Middle frontal gyrus (tissue), 1 donor: ENCODE measurements around the gene DISP2.

Source experiments
- DNase-seq: peaks from one replicate; pipeline ENCODE4 v3.0.0-alpha.2; 2015; ENCODE audit warnings: low spot score; ENCODE audit errors: extremely low spot score

Gene DISP2

GRCh38 chr15:40325700-40326099 lies 32.3 kb upstream of the DISP2 start:
- DNase-seq, result no peak

DNA sequence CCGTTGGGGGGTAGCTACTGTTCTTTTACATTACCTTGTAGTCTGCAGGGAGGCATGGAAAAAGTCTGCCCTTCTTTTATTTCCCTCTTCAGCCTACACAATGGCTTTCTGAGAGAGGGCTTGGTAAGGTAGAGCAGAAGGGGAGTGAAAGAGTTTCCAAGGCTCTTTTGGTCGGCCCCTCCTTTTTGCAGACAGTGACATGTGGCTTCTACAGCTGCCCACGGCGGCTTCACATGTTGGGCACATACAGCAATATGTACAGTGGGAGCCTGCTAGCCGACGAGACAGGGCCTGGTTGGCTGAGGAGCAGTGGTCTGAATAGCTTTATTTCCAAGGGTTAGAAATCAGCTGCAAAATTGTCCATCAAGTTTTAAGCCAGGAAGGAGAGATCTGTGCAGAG lies 30.6 kb upstream of the DISP2 start:
- no peak for DNase-seq

GRCh38 chr15:40328176-40328575 lies 29.8 kb upstream of the DISP2 start:
- no peak for DNase-seq

DNA sequence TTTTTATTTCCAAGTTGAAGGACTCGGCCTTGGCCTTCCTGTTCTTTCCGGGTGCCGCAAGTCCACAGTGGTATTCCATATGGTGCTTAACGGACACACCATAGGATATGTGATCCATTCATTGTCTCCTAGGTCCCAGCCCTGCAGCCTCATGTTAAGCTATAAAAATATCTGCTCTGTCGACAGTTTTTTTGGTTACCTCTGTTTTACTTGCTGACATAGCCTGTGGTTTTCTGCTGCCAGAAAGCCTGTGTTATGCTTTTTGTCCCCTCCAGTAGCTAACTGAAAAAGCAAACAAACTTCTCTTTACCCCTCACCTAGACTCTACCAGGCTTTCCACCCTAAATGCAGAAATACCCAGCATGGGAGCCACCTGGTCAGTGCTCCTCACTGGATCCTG lies 29.3 kb upstream of the DISP2 start:
- DNase-seq, result no peak

DNA sequence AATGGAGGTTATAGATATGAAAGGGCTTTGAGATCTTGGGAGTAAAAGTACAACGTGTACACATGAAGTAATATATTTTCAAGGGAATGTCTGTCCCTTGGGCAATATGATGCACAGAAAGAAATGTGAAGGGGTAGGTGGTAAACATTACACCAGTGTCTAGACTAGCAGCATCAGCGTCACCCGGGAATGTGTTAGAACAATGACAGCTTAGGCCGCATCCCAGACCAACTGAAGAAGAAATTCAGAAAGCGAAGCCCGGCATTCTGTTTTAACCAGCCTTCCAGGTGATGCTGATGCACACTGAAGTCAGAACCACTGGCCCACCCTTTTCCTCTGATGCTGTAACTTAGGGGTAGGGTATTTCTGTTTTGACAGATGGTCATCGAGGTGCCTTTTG lies 28.2 kb upstream of the DISP2 start:
- DNase-seq, result no peak

DNA sequence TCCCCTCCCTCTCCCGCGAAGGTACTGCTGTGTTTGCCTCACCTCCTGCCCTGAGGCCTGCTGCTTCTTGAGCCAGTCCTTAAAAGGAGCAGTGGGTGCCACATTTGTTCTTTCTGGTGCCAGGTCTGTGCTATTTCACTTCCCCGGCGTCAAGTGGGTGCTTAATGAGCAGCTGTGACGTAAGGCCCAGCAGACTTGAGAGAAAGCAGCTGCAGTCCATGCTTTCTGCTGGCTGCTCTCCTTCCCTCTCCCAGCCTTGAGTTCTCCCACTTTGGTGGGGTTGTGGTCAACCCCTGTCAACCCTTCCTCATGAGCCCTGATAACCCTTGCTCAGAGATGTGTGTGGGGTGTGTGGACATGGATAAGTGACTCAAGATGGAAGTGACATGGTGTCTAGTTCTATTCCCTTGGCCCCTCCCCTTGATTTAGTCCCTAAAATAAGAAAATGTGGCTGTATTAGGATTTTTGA lies 27.6 kb upstream of the DISP2 start:
- DNase-seq, result no peak

DNA sequence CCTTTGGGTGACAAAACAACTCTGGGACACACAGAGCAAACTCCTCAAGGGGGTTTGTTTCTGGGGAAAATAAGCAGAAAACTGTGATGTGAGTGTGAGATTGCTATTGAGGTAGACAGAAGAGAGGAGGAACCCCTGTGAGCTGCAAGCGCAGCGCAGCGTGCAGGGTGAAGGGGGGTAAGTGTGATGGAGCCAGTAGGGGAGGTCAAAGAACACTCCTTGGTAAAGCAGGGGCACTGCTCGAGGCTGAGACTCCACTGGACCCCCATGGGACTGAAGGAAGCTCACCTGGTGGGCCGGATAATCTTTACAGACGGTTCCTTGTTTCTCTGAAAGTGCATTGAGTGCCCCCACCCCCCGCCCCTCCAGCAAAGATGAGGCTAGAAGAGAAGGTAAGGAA lies 27.0 kb upstream of the DISP2 start:
- no peak for DNase-seq

- DNase-seq, result no peak
These were observed 26.4 kb upstream of the DISP2 start for GRCh38 chr15:40331637-40332036.

DNA sequence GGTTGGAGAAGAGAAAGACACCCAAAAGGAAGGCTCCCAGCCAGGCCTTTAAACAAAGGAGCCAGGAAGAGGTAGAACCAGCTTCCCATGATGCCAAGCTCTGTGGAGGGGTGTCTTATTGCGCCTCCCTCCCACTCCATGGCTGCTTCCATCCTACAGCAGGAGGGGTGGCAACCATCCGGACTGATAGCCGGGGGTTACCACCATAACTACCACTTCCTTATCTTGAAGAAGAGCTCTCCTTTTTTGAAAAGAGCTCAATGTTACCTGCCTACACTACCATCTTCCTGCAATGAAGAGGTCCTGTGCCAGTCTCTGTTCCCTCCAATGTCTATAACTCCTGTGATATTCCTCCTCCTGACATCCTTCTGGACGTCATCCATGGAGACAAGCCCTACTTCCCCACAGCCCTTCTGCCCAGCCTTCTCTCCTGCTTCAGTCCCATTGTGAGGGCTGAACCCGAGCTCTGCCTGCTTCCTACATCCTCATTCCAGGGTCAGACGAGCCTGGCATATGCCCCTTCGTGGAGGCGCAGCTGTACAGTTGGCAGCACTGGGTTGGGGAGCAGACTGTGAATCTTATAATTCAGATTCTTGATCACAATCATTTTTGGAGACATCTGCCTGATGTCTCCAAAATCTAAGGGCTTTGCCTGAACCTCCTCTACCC lies 25.8 kb upstream of the DISP2 start:
- DNase-seq, result no peak

GRCh38 chr15:40333922-40334492 lies 24.0 kb upstream of the DISP2 start:
- no peak for DNase-seq

GRCh38 chr15:40334541-40334940 lies 23.5 kb upstream of the DISP2 start:
- DNase-seq, result no peak

DNA sequence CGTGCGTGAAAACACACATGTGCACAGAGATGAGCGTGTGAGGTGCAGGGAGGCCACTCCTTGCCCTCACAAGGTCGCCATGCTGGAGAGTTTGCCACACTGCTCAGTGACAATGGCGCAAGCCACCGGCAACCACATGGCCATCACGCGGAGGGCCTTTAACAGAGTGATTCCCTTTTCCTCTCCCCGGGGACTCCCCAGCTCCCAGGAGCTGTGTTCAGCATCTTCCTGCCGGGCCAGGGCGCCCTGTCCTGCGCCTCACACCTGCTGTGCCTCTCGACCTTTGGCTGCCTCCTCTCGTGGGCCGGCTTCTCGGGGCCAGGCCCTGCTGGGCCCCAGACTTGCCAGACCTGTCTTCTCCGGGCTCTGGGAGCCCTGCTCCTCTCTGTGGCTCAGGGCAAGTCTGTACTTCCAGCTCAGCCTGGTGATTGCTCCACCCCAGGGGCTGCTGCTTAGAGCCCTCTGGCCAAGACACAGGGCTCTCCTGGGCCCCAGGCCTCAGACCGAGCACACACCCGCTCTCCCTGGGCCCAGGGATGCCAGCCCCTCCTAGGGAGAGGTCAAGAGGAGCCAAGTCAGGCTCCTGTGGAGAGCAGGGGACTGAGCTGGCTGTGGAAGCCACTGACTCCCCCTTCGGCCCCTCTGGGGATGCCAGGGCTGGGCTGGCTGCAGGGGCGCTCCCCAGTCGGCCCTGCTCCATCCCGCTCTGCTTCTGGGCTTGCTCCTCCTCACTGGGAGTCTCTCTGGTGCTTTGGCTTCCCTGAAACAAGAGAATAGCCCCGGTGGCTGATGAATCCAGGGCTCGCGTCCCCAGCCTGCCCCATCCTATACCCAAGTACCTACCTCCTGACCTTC lies 22.9 kb upstream of the DISP2 start:
- DNase-seq, result no peak

- no peak for DNase-seq
These were observed 21.9 kb upstream of the DISP2 start for GRCh38 chr15:40335938-40336743.

DNA sequence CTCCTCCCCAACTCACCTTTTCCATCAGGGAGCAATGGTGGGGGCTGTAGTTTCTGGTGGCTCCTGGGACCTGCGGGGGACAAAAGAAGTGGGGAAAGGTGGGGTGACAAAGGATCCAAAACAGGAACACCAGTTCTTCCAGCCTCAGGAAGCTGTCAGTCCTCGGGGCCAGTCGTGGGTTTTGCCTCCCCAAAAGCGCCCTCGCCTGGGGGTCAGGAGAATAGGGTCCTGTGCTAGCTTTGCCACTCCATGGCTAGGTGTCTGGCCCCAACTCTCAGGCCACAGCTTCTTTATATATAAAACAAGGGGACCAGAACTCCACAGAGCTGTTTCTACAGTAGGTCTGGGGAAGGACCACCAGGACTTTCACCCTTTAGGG lies 21.3 kb upstream of the DISP2 start:
- DNase-seq, result no peak

DNA sequence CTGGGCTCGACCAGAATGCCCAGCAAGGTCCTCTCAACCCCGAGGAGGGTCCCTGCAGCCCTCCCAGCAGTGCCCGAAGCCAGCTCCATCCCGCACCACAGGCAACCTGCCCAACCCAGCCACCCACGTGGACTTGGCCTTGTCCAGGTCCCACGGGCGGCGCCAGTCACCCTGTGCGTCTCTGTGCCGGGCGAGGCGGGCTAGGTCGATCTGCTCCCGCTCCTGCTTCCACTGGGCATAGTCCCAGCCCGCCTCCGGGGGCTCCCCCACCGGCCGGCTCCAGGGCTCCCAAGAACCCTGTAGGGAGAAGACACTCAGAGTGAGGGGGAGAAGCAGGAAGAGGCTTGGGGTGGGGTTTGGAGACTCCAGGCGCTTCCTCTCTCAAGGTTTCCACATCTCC lies 20.4 kb upstream of the DISP2 start:
- DNase-seq, result no peak

DNA sequence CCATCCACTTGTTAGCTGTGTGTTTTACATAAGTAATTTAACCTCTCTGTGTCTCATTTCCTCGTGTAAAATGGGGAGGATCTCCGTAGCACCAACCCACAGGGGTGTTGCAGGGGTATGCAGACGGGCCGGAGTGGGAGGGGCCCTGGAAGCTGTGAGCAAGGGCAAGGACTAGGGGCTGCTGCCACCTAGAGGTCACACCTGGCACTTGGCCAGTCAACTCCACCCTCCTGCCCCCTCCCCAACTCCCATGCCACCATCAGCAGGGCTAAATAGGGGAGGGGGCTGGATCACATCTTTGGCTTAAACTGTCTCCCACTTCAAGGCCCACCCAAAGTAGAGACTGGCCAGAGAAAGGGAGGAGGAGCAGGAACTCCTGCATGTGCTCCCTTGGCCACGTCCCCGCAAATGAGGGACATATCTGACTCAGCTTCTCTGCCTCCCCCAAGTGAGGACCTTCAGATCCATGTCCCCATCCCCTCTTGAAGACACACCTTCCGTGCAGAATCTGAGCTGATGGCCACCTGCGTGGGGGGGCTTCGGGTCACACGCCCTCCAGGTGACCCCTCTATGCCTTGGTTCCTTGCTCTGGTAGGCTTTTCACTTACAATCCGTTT lies 19.9 kb upstream of the DISP2 start:
- DNase-seq, result no peak

DNA sequence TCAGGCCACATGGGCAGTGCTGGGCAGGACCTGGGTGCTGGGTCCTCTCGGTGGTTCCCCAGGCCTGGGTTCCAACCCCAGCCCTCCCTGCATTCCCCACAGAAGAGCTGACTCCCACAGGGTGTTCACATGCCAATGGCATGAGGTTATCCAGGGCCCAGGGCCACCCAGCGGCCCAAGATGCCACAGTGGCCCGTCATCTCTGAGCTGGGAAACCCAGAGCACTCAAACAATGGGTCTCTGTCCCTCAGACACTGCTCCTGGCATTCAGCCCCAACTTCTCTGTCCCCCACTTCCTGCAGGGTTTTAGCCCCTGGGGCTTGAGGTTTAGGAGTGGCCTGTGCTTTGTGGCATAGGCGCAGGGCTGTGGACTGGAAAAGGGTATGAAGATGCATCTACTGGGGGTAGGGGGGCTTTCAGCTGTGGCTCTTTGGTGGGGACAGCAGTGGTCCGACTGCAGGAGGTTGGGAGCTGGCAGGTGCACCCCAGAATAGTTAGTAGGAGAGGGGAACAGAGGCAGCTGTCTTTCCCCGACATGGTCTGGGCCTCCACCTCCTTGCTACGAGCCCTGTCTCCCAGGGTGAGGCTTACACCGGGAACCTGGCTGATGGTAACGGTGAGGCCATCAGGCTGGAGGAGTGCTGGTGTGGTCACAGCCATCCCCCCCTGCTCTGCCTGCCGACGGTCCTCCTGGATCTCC lies 18.9 kb upstream of the DISP2 start:
- peak; percentile 51 for DNase-seq

GRCh38 chr15:40339621-40339945 lies 18.4 kb upstream of the DISP2 start:
- no peak for DNase-seq

DNA sequence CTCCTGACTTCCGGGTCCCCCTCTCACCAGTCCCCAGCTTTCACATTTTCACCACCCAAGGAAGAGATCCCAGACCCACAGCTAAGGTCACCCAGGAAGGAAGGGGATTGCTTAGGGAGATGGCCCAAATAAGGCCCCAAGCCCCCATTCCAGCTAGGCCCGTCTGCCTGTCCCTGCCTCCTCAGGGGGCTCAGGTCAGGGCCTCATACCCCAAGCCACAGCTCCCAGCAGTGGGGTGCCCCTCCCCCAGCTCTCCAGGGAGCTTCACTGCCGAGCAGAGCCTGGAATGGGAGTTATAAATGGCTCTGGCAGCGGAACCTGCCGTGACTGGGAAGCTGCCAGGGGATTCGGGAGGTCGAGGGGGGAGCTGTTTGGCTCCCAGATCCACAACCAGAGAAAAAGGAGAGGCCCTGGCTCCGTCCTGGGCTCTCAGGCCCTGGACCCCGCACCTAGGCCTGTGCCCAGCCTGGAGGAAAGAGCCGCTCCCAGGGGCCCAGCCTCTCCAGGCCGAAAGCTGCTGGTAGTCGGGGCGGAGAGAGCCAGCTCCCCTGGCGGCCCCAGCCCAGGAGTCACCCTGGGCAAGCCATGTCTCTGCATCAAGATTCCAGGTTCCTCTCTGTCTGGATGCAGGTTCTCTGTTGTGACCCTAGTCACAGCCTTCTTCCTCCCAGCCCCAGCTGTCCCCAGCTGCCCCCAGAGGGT lies 17.8 kb upstream of the DISP2 start:
- no peak for DNase-seq

DNA sequence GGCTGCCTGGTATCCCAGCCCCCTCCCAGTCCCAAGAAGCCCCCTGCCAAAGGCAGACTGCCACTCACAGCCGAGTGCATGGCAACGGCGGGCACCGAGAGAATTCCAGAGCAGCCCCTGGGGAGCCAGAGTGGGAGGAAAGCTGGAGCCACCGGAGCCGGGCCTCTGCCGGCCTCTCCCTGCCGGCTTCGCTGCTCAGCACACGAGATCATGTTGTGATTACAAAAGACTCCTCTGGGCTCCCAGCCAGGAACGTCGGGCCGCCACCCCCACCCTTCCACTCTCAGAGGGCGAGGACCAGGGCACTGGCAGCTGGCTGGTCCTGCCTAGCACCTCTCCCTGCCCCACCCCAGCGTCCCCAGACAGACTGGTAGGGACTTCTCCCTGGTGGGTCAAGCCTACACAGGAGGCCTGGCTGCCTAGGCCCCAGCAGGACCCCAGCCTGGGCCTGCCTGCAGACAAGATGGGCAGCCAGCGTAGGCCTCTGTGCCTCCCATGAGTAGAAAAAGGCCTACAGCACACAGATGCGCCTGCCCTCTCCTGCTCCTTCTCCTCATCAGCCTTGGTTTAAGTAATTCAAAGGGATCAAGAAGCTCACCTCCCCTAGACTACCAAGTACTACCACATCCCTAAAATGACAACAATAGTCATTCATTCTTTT lies 17.1 kb upstream of the DISP2 start, which contains the start of gene CCDC9B:
CCDC9B (minus strand) TSS at position 200 of the 661 bp plus-strand sequence; CDS start at position 80, 120 bp downstream.
- peak; percentile 60 for DNase-seq
